Measurements from ENCODE around the gene ZNF646.

The ZNF646 gene

GRCh38 chr16:31130899-31131298 lies 56.7 kb downstream of the ZNF646 start:
- no peak for DNase-seq (ENCODE audit: low spot score)

GRCh38 chr16:31131416-31131815 lies 57.2 kb downstream of the ZNF646 start:
- no peak for DNase-seq (ENCODE audit: low spot score)

DNA sequence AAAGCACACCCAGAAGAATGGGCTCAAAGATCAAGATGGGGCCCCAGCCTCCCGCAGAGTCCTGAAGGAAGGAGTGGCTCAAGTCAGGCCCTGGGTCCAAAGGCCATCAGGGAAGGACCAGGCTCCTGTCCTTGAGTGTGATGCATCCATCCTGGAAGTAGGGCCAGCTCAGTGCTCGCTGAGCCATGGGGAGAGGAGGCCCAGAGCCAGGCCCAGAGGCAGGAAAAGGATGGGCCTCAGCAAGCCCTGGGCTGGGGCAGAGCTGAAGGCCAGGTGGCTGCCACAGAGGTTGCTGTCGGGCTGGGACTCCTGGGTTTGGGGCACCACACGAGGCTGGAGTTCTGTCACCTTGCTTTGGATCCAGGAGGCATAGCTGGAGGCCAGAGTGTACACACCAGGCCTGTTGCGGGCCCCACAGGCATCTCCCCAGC lies 57.6 kb downstream of the ZNF646 start:
- no peak for DNase-seq (ENCODE audit: low spot score)

DNA sequence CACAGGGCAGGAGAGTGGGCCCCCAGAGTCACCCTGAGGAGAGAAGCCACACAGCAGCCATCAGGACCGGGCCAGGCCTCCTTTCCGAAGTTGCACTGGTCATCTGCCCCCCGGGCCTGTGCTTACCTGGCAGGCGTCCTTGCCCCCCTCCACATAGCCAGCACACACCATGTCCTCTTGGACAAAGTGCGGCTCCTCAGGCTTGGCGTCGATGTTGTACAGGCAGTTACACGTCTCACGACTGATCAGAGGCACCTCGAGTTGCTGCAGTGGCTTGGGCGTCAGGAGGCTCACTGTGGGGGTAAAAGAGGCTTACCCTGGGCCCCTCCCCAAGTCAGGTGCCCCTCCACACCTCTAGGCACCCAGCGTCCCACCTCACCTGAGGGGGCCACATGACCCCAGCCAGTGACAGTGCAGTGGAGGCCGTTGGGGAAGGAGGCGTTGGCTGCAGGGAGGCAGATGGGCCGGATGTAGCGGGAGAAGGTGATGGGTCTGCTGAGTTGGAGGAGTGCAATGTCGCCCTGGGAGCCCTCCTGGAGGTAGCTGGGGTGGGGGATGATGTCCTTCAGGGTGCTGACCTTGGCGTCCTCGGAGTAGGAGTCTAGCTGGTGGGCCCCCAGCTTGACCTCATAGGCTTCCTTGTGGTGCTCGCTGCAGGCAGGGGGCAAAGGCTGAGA lies 58.2 kb downstream of the ZNF646 start:
- no peak for DNase-seq (ENCODE audit: low spot score)

DNA sequence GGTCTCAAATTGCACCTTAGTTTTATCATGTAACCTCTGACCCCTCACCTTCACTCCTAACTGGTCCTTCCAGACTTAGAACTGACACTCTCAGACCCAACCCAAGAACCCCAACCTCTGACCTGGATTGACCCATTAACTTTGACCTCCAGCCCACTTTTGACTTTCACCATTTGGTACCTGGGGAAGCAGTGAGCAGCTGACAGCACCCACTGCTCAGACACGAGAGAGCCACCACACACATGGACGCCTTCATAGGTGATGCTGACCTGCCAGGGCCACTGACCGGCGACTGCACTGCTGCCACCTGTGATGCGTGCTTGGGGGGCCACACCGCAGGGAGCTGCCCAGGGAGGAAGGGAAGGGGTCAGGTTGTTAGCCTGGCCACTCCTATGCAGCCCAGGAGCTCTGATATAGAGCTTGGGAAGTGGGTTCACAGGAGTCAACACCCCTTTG lies 58.9 kb downstream of the ZNF646 start:
- no peak for DNase-seq (ENCODE audit: low spot score)

Measured in GM03348 (cell line).